ENCODE data around the gene CAPN5.

CAPN5 gene

GRCh38 chr11:77040889-77041288, 25.9 kb upstream of the CAPN5 start:
- no peak for ATAC-seq
- TF ChIP-seq POU6F1 (CRISPR knock-in tag; IDR thresholded peaks at IDR 0.05; ENCODE audit: borderline replicate concordance, low read depth) (no peak), CSRNP3 (CRISPR knock-in tag; IDR thresholded peaks at IDR 0.05) (no peak), CREB5 (CRISPR knock-in tag; IDR thresholded peaks at IDR 0.05; ENCODE audit: low read depth) (no peak), GLIS3 (CRISPR knock-in tag; IDR thresholded peaks at IDR 0.05) (no peak), SNAI2 (CRISPR knock-in tag; IDR thresholded peaks at IDR 0.05) (no peak), PATZ1 (CRISPR knock-in tag; IDR thresholded peaks at IDR 0.05; ENCODE audit: borderline replicate concordance) (no peak), ZFP3 (CRISPR knock-in tag; IDR thresholded peaks at IDR 0.05) (no peak), CSDC2 (CRISPR knock-in tag; IDR thresholded peaks at IDR 0.05) (no peak), ZNF565 (CRISPR knock-in tag; conservative IDR thresholded peaks at IDR 0.05; ENCODE audit: low read depth) (no peak), ZNF70 (CRISPR knock-in tag; IDR thresholded peaks at IDR 0.05) (no peak), TCF4 (CRISPR knock-in tag; IDR thresholded peaks at IDR 0.05; ENCODE audit: borderline replicate concordance) (no peak), ARNTL (CRISPR knock-in tag; IDR thresholded peaks at IDR 0.05; ENCODE audit: borderline replicate concordance, low read depth) (no peak), BACH2 (CRISPR knock-in tag; IDR thresholded peaks at IDR 0.05; ENCODE audit: borderline replicate concordance) (no peak)

- TF ChIP-seq POU6F1 (CRISPR knock-in tag; IDR thresholded peaks at IDR 0.05; ENCODE audit: borderline replicate concordance, low read depth) (no peak), ESRRG (CRISPR knock-in tag; IDR thresholded peaks at IDR 0.05) (no peak), ZNF70 (CRISPR knock-in tag; IDR thresholded peaks at IDR 0.05) (no peak), ZNF8 (CRISPR knock-in tag; IDR thresholded peaks at IDR 0.05) (no peak), TOX (CRISPR knock-in tag; IDR thresholded peaks at IDR 0.05; ENCODE audit: borderline replicate concordance) (no peak), TSHZ2 (CRISPR knock-in tag; IDR thresholded peaks at IDR 0.05) (no peak), OSR1 (CRISPR knock-in tag; IDR thresholded peaks at IDR 0.05) (no peak), PATZ1 (CRISPR knock-in tag; IDR thresholded peaks at IDR 0.05; ENCODE audit: borderline replicate concordance) (no peak), TCF4 (CRISPR knock-in tag; IDR thresholded peaks at IDR 0.05; ENCODE audit: borderline replicate concordance) (no peak), CSDC2 (CRISPR knock-in tag; IDR thresholded peaks at IDR 0.05) (no peak), ZC3H10 (CRISPR knock-in tag; IDR thresholded peaks at IDR 0.05) (no peak), RARB (CRISPR knock-in tag; IDR thresholded peaks at IDR 0.05) (no peak), BACH2 (CRISPR knock-in tag; IDR thresholded peaks at IDR 0.05; ENCODE audit: borderline replicate concordance) (no peak), PPARA (CRISPR knock-in tag; IDR thresholded peaks at IDR 0.05; ENCODE audit: borderline replicate concordance) (no peak), SNAI2 (CRISPR knock-in tag; IDR thresholded peaks at IDR 0.05) (no peak), ZNF565 (CRISPR knock-in tag; conservative IDR thresholded peaks at IDR 0.05; ENCODE audit: low read depth) (no peak), ARNTL (CRISPR knock-in tag; IDR thresholded peaks at IDR 0.05; ENCODE audit: borderline replicate concordance, low read depth) (no peak)
- ATAC-seq: no peak
Measured at GRCh38 chr11:77042111-77042726, 24.6 kb upstream of the CAPN5 start.

All from SK-N-SH treated with all-trans-retinoic acid at 6 μM for 48 hours (cell line).